Measurements from ENCODE around the gene SLC49A4. TPM values are rescaled to one million over a fixed set of nuclear protein-coding genes. Genes with fewer than 3 reads are reported as not detected.

Gene SLC49A4
- total RNA-seq, 1 experiment from 2014 or later, result 11.3 TPM

DNA sequence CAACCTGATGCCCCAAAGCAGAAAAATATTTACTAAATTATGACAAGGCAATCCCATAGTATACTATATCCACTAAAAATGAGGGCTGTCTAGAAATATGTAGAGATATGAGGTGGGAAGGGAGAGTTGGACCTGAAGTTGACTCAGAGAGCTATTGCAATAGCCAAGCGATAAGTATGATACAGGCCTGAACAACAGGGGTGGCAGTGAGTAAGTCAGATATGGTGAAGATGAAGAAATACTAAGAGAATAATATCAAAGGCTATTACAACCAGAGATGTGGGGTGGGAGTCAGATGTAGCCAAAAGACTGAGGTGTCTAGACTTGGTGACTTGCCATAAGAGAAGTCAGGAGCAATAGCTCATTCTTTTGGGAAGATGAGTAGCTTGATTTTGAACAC is 10.4 kb upstream of the SLC49A4 start:
- no peak overlapping the region for H3K9ac ChIP-seq (ENCODE audit: low read length)
- peaks cover 0 to 6% of the 10 kb centered on the region in 2 experiments; a peak in 1 of 4 replicates for H3K4me1 ChIP-seq (ENCODE audit: control insufficient read depth in 1 of 2, insufficient read depth in 2 of 2, low read length in 2 of 2)
- CTCF ChIA-PET, result interaction anchor here (1.6 kb wide), 1 partner anchor 9 kb away, joined by 3 read pairs; the partner anchor contains the start of gene HSPBAP1
- no peak overlapping the region for H3K4me2 ChIP-seq (ENCODE audit: low read length)
- H3K36me3 ChIP-seq (ENCODE audit: control insufficient read depth in 1 of 2, insufficient read depth in 2 of 2, low read length in 2 of 2), result no peaks in the 10 kb centered on the region
- DNase-seq (ENCODE audit: low read depth, low spot score) (no peak), ATAC-seq (no peak)
- intact Hi-C loops (cut with micrococcal nuclease), result no loop called here
- no peak overlapping the region for H2AFZ ChIP-seq (ENCODE audit: low read depth, low read length, poor library complexity, severe bottlenecking)
- no peaks in the 10 kb centered on the region for H3K79me2 ChIP-seq (ENCODE audit: insufficient read depth, low read length)
- no peaks in the 10 kb centered on the region for H4K20me1 ChIP-seq (ENCODE audit: insufficient read depth)
- no peak overlapping the region for H3K4me3 ChIP-seq (replicated peaks in 1 of 2; ENCODE audit: low read depth in 1 of 2, low read length in 2 of 2)
- no peak overlapping the region for H3K27ac ChIP-seq (ENCODE audit: low read depth, low read length)
- POLR2A ChIA-PET, result interaction anchor here (1.3 kb wide), 1 partner anchor 9 kb away, joined by 5 read pairs; the partner anchor contains the start of gene HSPBAP1
- TF ChIP-seq SP1 (IDR thresholded peaks at IDR 0.05; ENCODE audit: low read depth) (no peak), EZH2phosphoT487 (IDR thresholded peaks at IDR 0.05; ENCODE audit: borderline replicate concordance) (no peak), CBX3 (IDR thresholded peaks at IDR 0.05; ENCODE audit: low read depth) (no peak), CEBPB (IDR thresholded peaks at IDR 0.05; ENCODE audit: low read depth) (no peak), SRF (IDR thresholded peaks at IDR 0.05; ENCODE audit: low read depth) (no peak), ZFX (IDR thresholded peaks at IDR 0.05) (no peak), JUND (IDR thresholded peaks at IDR 0.05) (no peak)
- TF ChIP-seq, protein P1, sequence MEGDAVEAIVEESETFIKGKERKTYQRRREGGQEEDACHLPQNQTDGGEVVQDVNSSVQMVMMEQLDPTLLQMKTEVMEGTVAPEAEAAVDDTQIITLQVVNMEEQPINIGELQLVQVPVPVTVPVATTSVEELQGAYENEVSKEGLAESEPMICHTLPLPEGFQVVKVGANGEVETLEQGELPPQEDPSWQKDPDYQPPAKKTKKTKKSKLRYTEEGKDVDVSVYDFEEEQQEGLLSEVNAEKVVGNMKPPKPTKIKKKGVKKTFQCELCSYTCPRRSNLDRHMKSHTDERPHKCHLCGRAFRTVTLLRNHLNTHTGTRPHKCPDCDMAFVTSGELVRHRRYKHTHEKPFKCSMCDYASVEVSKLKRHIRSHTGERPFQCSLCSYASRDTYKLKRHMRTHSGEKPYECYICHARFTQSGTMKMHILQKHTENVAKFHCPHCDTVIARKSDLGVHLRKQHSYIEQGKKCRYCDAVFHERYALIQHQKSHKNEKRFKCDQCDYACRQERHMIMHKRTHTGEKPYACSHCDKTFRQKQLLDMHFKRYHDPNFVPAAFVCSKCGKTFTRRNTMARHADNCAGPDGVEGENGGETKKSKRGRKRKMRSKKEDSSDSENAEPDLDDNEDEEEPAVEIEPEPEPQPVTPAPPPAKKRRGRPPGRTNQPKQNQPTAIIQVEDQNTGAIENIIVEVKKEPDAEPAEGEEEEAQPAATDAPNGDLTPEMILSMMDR (IDR thresholded peaks at IDR 0.05 in 2 of 3, conservative IDR thresholded peaks at IDR 0.05 in 1 of 3; ENCODE audit: borderline replicate concordance in 1 of 3, insufficient read depth in 1 of 3, low read depth in 2 of 3, low read length in 2 of 3), result no peak
- BruUV-seq (replicated peaks), result no TSS peak
- no peaks in the 10 kb centered on the region for H3K9me3 ChIP-seq (ENCODE audit: control insufficient read depth in 1 of 2, insufficient read depth in 1 of 2, low read depth in 1 of 2, low read length in 2 of 2)
- RAD21 ChIA-PET (ENCODE audit: low non-redundant PET in 1 of 2, low total read pairs in 2 of 2, uncharacterized antibody in 2 of 2, unreplicated experiment in 2 of 2), result no interaction called here
- H3K9me2 ChIP-seq (ENCODE audit: insufficient read depth), result no peaks in the 10 kb centered on the region
- H3K27me3 ChIP-seq (ENCODE audit: insufficient read depth, low read length), result no peaks in the 10 kb centered on the region

DNA sequence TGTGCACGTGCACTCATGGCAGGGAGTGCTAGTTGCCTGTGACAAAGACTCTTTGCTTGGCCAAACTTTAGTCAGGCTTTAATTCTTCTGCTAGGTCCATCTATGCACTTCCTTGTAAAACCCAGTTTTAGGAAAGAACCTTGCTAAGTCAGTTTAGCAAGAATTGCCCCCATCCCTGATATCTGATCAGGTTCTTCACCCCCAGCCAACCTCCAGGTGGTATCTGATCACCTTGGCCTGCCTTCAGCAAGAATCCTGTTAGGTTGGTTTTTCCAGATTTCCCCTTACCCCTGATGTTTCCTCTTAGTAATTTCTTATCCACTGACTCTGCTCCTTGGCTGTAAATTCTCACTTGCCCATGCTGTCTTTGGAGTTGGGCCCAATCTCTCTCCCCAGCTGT is 9.6 kb upstream of the SLC49A4 start:
- peaks cover 0 to 6% of the 10 kb centered on the region in 2 experiments; a peak in 1 of 4 replicates for H3K4me1 ChIP-seq (ENCODE audit: control insufficient read depth in 1 of 2, insufficient read depth in 2 of 2, low read length in 2 of 2)
- H3K9ac ChIP-seq (ENCODE audit: low read length), result no peak overlapping the region
- H3K27me3 ChIP-seq (ENCODE audit: insufficient read depth, low read length), result no peaks in the 10 kb centered on the region
- no peaks in the 10 kb centered on the region for H3K79me2 ChIP-seq (ENCODE audit: insufficient read depth, low read length)
- no peak overlapping the region for H3K4me2 ChIP-seq (ENCODE audit: low read length)
- RAD21 ChIA-PET (ENCODE audit: low non-redundant PET in 1 of 2, low total read pairs in 2 of 2, uncharacterized antibody in 2 of 2, unreplicated experiment in 2 of 2), result no interaction called here
- no TSS peak for BruUV-seq (replicated peaks)
- DNase-seq (ENCODE audit: low read depth, low spot score) (no peak), ATAC-seq (no peak)
- no peaks in the 10 kb centered on the region for H3K9me2 ChIP-seq (ENCODE audit: insufficient read depth)
- intact Hi-C loops (cut with micrococcal nuclease), result no loop called here
- H3K4me3 ChIP-seq (replicated peaks in 1 of 2; ENCODE audit: low read depth in 1 of 2, low read length in 2 of 2), result no peak overlapping the region
- CTCF ChIA-PET, result interaction anchor here (1.6 kb wide), 1 partner anchor 8 kb away, joined by 3 read pairs; the partner anchor contains the start of gene HSPBAP1
- H3K9me3 ChIP-seq (ENCODE audit: control insufficient read depth in 1 of 2, insufficient read depth in 1 of 2, low read depth in 1 of 2, low read length in 2 of 2), result no peaks in the 10 kb centered on the region
- no peaks in the 10 kb centered on the region for H4K20me1 ChIP-seq (ENCODE audit: insufficient read depth)
- H2AFZ ChIP-seq (ENCODE audit: low read depth, low read length, poor library complexity, severe bottlenecking), result no peak overlapping the region
- H3K36me3 ChIP-seq (ENCODE audit: control insufficient read depth in 1 of 2, insufficient read depth in 2 of 2, low read length in 2 of 2), result no peaks in the 10 kb centered on the region
- H3K27ac ChIP-seq (ENCODE audit: low read depth, low read length), result no peak overlapping the region
- POLR2A ChIA-PET, result no interaction called here
- TF ChIP-seq SP1 (IDR thresholded peaks at IDR 0.05; ENCODE audit: low read depth) (no peak), YY1 (IDR thresholded peaks at IDR 0.05; ENCODE audit: extremely low read depth, insufficient replicate concordance, low read depth, low read length) (no peak), JUND (IDR thresholded peaks at IDR 0.05) (no peak), POLR2A (IDR thresholded peaks at IDR 0.05; ENCODE audit: borderline replicate concordance, extremely low read depth, insufficient read depth, insufficient read length) (no peak), TCF7L2 (IDR thresholded peaks at IDR 0.05; ENCODE audit: borderline replicate concordance, extremely low read depth, insufficient read depth, insufficient read length) (no peak), SRF (IDR thresholded peaks at IDR 0.05; ENCODE audit: low read depth) (no peak), CEBPB (IDR thresholded peaks at IDR 0.05; ENCODE audit: low read depth) (no peak), CBX3 (IDR thresholded peaks at IDR 0.05; ENCODE audit: low read depth) (no peak), EGR1 (IDR thresholded peaks at IDR 0.05; ENCODE audit: low read depth) (no peak), SIN3A (IDR thresholded peaks at IDR 0.05; ENCODE audit: low read depth) (no peak), POLR2AphosphoS5 (IDR thresholded peaks at IDR 0.05; ENCODE audit: low read depth, low read length) (no peak), FOSL1 (IDR thresholded peaks at IDR 0.05; ENCODE audit: low read depth) (no peak), RAD21 (IDR thresholded peaks at IDR 0.05; ENCODE audit: low read depth) (no peak)
- TF ChIP-seq, protein P1 (IDR thresholded peaks at IDR 0.05 in 2 of 3, conservative IDR thresholded peaks at IDR 0.05 in 1 of 3; ENCODE audit: borderline replicate concordance in 1 of 3, insufficient read depth in 1 of 3, low read depth in 2 of 3, low read length in 2 of 3), result no peak
- TF ChIP-seq, protein P2, sequence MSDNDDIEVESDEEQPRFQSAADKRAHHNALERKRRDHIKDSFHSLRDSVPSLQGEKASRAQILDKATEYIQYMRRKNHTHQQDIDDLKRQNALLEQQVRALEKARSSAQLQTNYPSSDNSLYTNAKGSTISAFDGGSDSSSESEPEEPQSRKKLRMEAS (IDR thresholded peaks at IDR 0.05), result no peak
